Tibial artery (tissue), 4 donors: ENCODE results near the gene EIF3I.
A peak's percentile ranks its signal among the peaks of the same experiment; 100 is the strongest.

ENCODE experiments used
- DNase-seq, 2 donors: peaks; one replicate each; pipeline ENCODE4 v3.0.0-alpha.2; 2019
- H3K27ac ChIP-seq, 2 donors: fragments of 200-600 bp; sonication (generic) in 1 of 2; 1 replicate in 1 of 2; 2 replicates in 1 of 2; pipeline ENCODE4 v1.5.1; 2018 to 2019; ENCODE audit warnings: mild to moderate bottlenecking in 1 of 2
- H3K27me3 ChIP-seq, 2 donors: fragments of 200-600 bp; sonication (generic) in 1 of 2; one replicate each; pipeline versions ENCODE4 v1.5.1 to v1.6.0; 2016 to 2019
- H3K36me3 ChIP-seq, 3 donors: fragments of 200-600 bp; sonication (generic) in 2 of 3; one replicate each; pipeline ENCODE4 v1.5.1; 2016 to 2019; ENCODE audit warnings: mild to moderate bottlenecking in 2 of 3
- H3K4me1 ChIP-seq, 4 donors: fragments of 200-600 bp; sonication (generic) in 2 of 4; 1 replicate in 3 of 4; 2 replicates in 1 of 4; pipeline ENCODE4 v1.5.1; 2016 to 2019
- H3K4me3 ChIP-seq, 2 donors: fragments of 200-600 bp; sonication (generic) in 1 of 2; 1 replicate in 1 of 2; 2 replicates in 1 of 2; pipeline ENCODE4 v1.5.1; 2018 to 2019; ENCODE audit warnings: mild to moderate bottlenecking in 2 of 2
- H3K9me3 ChIP-seq, 3 donors: fragments of 200-600 bp; sonication (generic) in 1 of 3; one replicate each; pipeline ENCODE4 v1.5.1; 2016 to 2019
- CTCF ChIP-seq, 2 experiments: fragments of 200-600 bp in 1 of 2; fragments of 450-650 bp in 1 of 2; IDR thresholded peaks; one replicate each; pipeline ENCODE4 v1.5.1; 2017 to 2019; ENCODE audit warnings: antibody characterized with exemption in 2 of 2, mild to moderate bottlenecking in 1 of 2, moderate library complexity in 1 of 2
- intact Hi-C: fragments of 100-400 bp; cut with DNase I; formaldehyde crosslinking; loops from one replicate; pipeline ENCODE4 v1.15.0; 2023; ENCODE audit warnings: low total_unique reads

The EIF3I gene

GRCh38 chr1:32228771-32229170, 6.6 kb downstream of the EIF3I start:
- DNase-seq, result no peak
- peaks cover 0 to 7% (median 4%) of the 10 kb centered on the region in 4 donors for H3K4me1 ChIP-seq
- peaks cover 64 to 100% (median 84%) of the 10 kb centered on the region in 3 donors for H3K36me3 ChIP-seq
- no peaks in the 10 kb centered on the region for H3K27me3 ChIP-seq
- intact Hi-C loops, result no loop called here
- no peaks in the 10 kb centered on the region for H3K9me3 ChIP-seq
- no peak overlapping the region for H3K27ac ChIP-seq
- no peak for TF ChIP-seq CTCF (IDR thresholded peaks at IDR 0.05)
- H3K4me3 ChIP-seq, result no peak overlapping the region

GRCh38 chr1:32231843-32232432, 9.7 kb downstream of the EIF3I start:
- H3K27me3 ChIP-seq, result no peaks in the 10 kb centered on the region

GRCh38 chr1:32232558-32233304, 10.5 kb downstream of the EIF3I start:
- H3K9me3 ChIP-seq, result no peaks in the 10 kb centered on the region
- intact Hi-C loops, result loop anchor here (10.0 kb wide), 1 partner anchor 48 kb away; no protein-coding TSS in a partner anchor
- H3K36me3 ChIP-seq, result peaks cover 42 to 79% (median 54%) of the 10 kb centered on the region in 3 donors
- DNase-seq, result no peak
- no peak overlapping the region for H3K27ac ChIP-seq
- TF ChIP-seq CTCF (IDR thresholded peaks at IDR 0.05), result no peak
- no peaks in the 10 kb centered on the region for H3K4me1 ChIP-seq
- H3K27me3 ChIP-seq, result no peaks in the 10 kb centered on the region
- no peak overlapping the region for H3K4me3 ChIP-seq

More at GRCh38 chr1:32231843-32232432, 9.7 kb downstream of the EIF3I start:
- no peak for DNase-seq
- H3K9me3 ChIP-seq, result no peaks in the 10 kb centered on the region
- TF ChIP-seq CTCF (IDR thresholded peaks at IDR 0.05), result no peak
- H3K4me1 ChIP-seq, result no peaks in the 10 kb centered on the region
- no peak overlapping the region for H3K27ac ChIP-seq
- intact Hi-C loops, result loop anchor here (10.0 kb wide), 1 partner anchor 47 kb away; no protein-coding TSS in a partner anchor
- H3K36me3 ChIP-seq, result peaks cover 45 to 87% (median 62%) of the 10 kb centered on the region in 3 donors
- no peak overlapping the region for H3K4me3 ChIP-seq

GRCh38 chr1:32234792-32235191, 12.6 kb downstream of the EIF3I start:
- intact Hi-C loops, result loop anchor here (10.0 kb wide), 1 partner anchor 50 kb away; no protein-coding TSS in a partner anchor
- H3K36me3 ChIP-seq, result peaks cover 21 to 58% (median 33%) of the 10 kb centered on the region in 3 donors
- H3K27me3 ChIP-seq, result no peaks in the 10 kb centered on the region
- no peak overlapping the region for H3K27ac ChIP-seq
- DNase-seq, result no peak
- H3K9me3 ChIP-seq, result no peaks in the 10 kb centered on the region
- no peak for TF ChIP-seq CTCF (IDR thresholded peaks at IDR 0.05)
- no peak overlapping the region for H3K4me3 ChIP-seq
- peaks cover 0 to 7% (median 4%) of the 10 kb centered on the region in 4 donors for H3K4me1 ChIP-seq

GRCh38 chr1:32239337-32239736, 17.1 kb downstream of the EIF3I start:
- no peak overlapping the region for H3K4me3 ChIP-seq
- peak overlapping the region; percentile 77 to 87 for H3K27ac ChIP-seq
- H3K27me3 ChIP-seq, result no peaks in the 10 kb centered on the region
- intact Hi-C loops, result loop anchor here (10.0 kb wide), 1 partner anchor 55 kb away; no protein-coding TSS in a partner anchor
- H3K4me1 ChIP-seq, result peaks cover 0 to 22% (median 19%) of the 10 kb centered on the region in 4 donors
- peaks cover 0 to 13% (median 7%) of the 10 kb centered on the region in 3 donors for H3K36me3 ChIP-seq
- no peak for DNase-seq
- no peak for TF ChIP-seq CTCF (IDR thresholded peaks at IDR 0.05)
- H3K9me3 ChIP-seq, result no peaks in the 10 kb centered on the region
